Measurements from ENCODE around the gene TMEM185B.
"Not testable (repeated sequence)": the region's sequence is repeated elsewhere in the genome, so short reads cannot be mapped to it uniquely, and the experiment has no call there.

TMEM185B gene

DNA sequence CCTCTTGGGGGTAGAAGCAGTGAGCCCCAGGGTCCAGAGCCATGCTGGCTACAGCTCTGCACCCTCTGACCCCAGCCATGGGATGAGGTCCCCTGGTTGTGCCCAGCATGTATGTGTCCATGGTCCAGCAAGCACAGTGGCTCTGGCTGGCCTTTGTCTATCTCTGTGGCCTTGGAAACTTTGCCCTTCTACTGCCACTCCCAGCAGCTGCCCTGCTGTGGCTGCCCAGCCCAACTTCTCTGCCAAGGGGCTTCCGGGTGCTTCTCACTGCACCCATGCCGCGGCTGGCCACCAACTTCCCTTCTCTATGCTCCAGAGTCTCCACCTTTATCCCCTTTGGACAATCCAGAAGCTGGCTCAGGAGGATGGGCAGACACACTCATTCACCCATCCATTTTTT lies 18.8 kb downstream of the TMEM185B start:
- DNase-seq: no peak
- no peak overlapping the region for H4K5ac ChIP-seq (ENCODE audit: low read length)
- no peak overlapping the region for H3K4me2 ChIP-seq (ENCODE audit: low read length)
- no peak overlapping the region for H3K4me3 ChIP-seq (ENCODE audit: low read length)
- no CpG with 5 or more reads among the region's 3 CpGs for WGBS (ENCODE audit: extremely low coverage, insufficient coverage, low lambda C conversion rate)
- H2BK15ac ChIP-seq (replicated peaks; ENCODE audit: low read depth): no peak overlapping the region
- H3K27me3 ChIP-seq (ENCODE audit: insufficient read depth, low read length, poor library complexity): no peaks in the 10 kb centered on the region
- no peak overlapping the region for H3K9ac ChIP-seq (ENCODE audit: low read length)
- H3K79me1 ChIP-seq (ENCODE audit: low read length): no peaks in the 10 kb centered on the region
- no peak overlapping the region for H2BK5ac ChIP-seq (ENCODE audit: low read length)
- no peak overlapping the region for H3K4ac ChIP-seq (ENCODE audit: low read depth, low read length)
- no peaks in the 10 kb centered on the region for H3K79me2 ChIP-seq (ENCODE audit: control insufficient read depth, insufficient read depth, low read length)
- H2AK5ac ChIP-seq (ENCODE audit: low read length): no peak overlapping the region
- no peak overlapping the region for H3K23ac ChIP-seq (ENCODE audit: low read length)
- H4K8ac ChIP-seq (ENCODE audit: low read depth, low read length): no peak overlapping the region
- no peak overlapping the region for H3K56ac ChIP-seq (ENCODE audit: low read length)
- H3K27ac ChIP-seq (ENCODE audit: low read depth, low read length): no peak overlapping the region
- H3K4me1 ChIP-seq (ENCODE audit: control insufficient read depth, low read depth, low read length): peaks cover 2% of the 10 kb centered on the region
- no peak overlapping the region for H3K18ac ChIP-seq (ENCODE audit: low read length)
- H3K36me3 ChIP-seq (ENCODE audit: control insufficient read depth, insufficient read depth, low read length): no peaks in the 10 kb centered on the region
- H2BK120ac ChIP-seq (ENCODE audit: low read depth, low read length): no peak overlapping the region

GRCh38 chr2:120204022-120204405 lies 19.2 kb downstream of the TMEM185B start:
- DNase-seq: no peak
- WGBS (ENCODE audit: extremely low coverage, insufficient coverage, low lambda C conversion rate): no CpG with 5 or more reads among the region's 5 CpGs
- no peak overlapping the region for H3K23ac ChIP-seq (ENCODE audit: low read length)

GRCh38 chr2:120203251-120204021 lies 19.8 kb downstream of the TMEM185B start:
- Histone ChIP-seq H3K79me1 (ENCODE audit: low read length) (no peaks in the 10 kb centered on the region), H3K18ac (ENCODE audit: low read length) (no peak overlapping the region), H2AK5ac (ENCODE audit: low read length) (no peak overlapping the region), H4K5ac (ENCODE audit: low read length) (no peak overlapping the region), H3K9ac (ENCODE audit: low read length) (no peak overlapping the region), H3K79me2 (ENCODE audit: control insufficient read depth, insufficient read depth, low read length) (no peaks in the 10 kb centered on the region), H3K4me3 (ENCODE audit: low read length) (no peak overlapping the region), H2BK15ac (replicated peaks; ENCODE audit: low read depth) (no peak overlapping the region), H3K27me3 (ENCODE audit: insufficient read depth, low read length, poor library complexity) (no peaks in the 10 kb centered on the region), H4K8ac (ENCODE audit: low read depth, low read length) (no peak overlapping the region), H3K27ac (ENCODE audit: low read depth, low read length) (no peak overlapping the region), H3K23ac (ENCODE audit: low read length) (no peak overlapping the region), H2BK120ac (ENCODE audit: low read depth, low read length) (no peak overlapping the region), H3K56ac (ENCODE audit: low read length) (no peak overlapping the region), H3K36me3 (ENCODE audit: control insufficient read depth, insufficient read depth, low read length) (no peaks in the 10 kb centered on the region), H2BK5ac (ENCODE audit: low read length) (no peak overlapping the region), H3K4ac (ENCODE audit: low read depth, low read length) (no peak overlapping the region), H3K4me2 (ENCODE audit: low read length) (no peak overlapping the region), H3K4me1 (ENCODE audit: control insufficient read depth, low read depth, low read length) (peaks cover 2% of the 10 kb centered on the region)
- no CpG with 5 or more reads among the region's 10 CpGs for WGBS (ENCODE audit: extremely low coverage, insufficient coverage, low lambda C conversion rate)
- DNase-seq: no peak

More at GRCh38 chr2:120204022-120204405, 19.2 kb downstream of the TMEM185B start:
- no peak overlapping the region for H3K56ac ChIP-seq (ENCODE audit: low read length)
- no peak overlapping the region for H3K9ac ChIP-seq (ENCODE audit: low read length)
- H3K36me3 ChIP-seq (ENCODE audit: control insufficient read depth, insufficient read depth, low read length): no peaks in the 10 kb centered on the region
- H2BK15ac ChIP-seq (replicated peaks; ENCODE audit: low read depth): no peak overlapping the region
- H3K27ac ChIP-seq (ENCODE audit: low read depth, low read length): no peak overlapping the region
- H3K27me3 ChIP-seq (ENCODE audit: insufficient read depth, low read length, poor library complexity): no peaks in the 10 kb centered on the region
- no peak overlapping the region for H3K4me2 ChIP-seq (ENCODE audit: low read length)
- H3K4me1 ChIP-seq (ENCODE audit: control insufficient read depth, low read depth, low read length): peaks cover 2% of the 10 kb centered on the region
- H2BK120ac ChIP-seq (ENCODE audit: low read depth, low read length): no peak overlapping the region
- no peak overlapping the region for H4K8ac ChIP-seq (ENCODE audit: low read depth, low read length)
- no peak overlapping the region for H3K4me3 ChIP-seq (ENCODE audit: low read length)
- no peak overlapping the region for H2AK5ac ChIP-seq (ENCODE audit: low read length)
- no peak overlapping the region for H2BK5ac ChIP-seq (ENCODE audit: low read length)
- H3K18ac ChIP-seq (ENCODE audit: low read length): no peak overlapping the region
- no peak overlapping the region for H3K4ac ChIP-seq (ENCODE audit: low read depth, low read length)
- H3K79me1 ChIP-seq (ENCODE audit: low read length): no peaks in the 10 kb centered on the region
- no peaks in the 10 kb centered on the region for H3K79me2 ChIP-seq (ENCODE audit: control insufficient read depth, insufficient read depth, low read length)
- no peak overlapping the region for H4K5ac ChIP-seq (ENCODE audit: low read length)

- not testable (repeated sequence) for H3K9ac ChIP-seq (ENCODE audit: low read length); H3K23ac ChIP-seq (ENCODE audit: low read length); H3K79me2 ChIP-seq (ENCODE audit: control insufficient read depth, insufficient read depth, low read length); H2BK5ac ChIP-seq (ENCODE audit: low read length); H3K18ac ChIP-seq (ENCODE audit: low read length); H3K27me3 ChIP-seq (ENCODE audit: insufficient read depth, low read length, poor library complexity); DNase-seq; H3K56ac ChIP-seq (ENCODE audit: low read length); H2AK5ac ChIP-seq (ENCODE audit: low read length); H3K27ac ChIP-seq (ENCODE audit: low read depth, low read length); H2BK15ac ChIP-seq (replicated peaks; ENCODE audit: low read depth); H4K5ac ChIP-seq (ENCODE audit: low read length); H2BK120ac ChIP-seq (ENCODE audit: low read depth, low read length); H4K8ac ChIP-seq (ENCODE audit: low read depth, low read length); H3K4me3 ChIP-seq (ENCODE audit: low read length); H3K4me1 ChIP-seq (ENCODE audit: control insufficient read depth, low read depth, low read length); H3K4me2 ChIP-seq (ENCODE audit: low read length); H3K79me1 ChIP-seq (ENCODE audit: low read length); H3K36me3 ChIP-seq (ENCODE audit: control insufficient read depth, insufficient read depth, low read length); H3K4ac ChIP-seq (ENCODE audit: low read depth, low read length)
- WGBS (ENCODE audit: extremely low coverage, insufficient coverage, low lambda C conversion rate): no CpG with 5 or more reads among the region's 10 CpGs
Observed at GRCh38 chr2:120199817-120200459, 23.3 kb downstream of the TMEM185B start.

DNA sequence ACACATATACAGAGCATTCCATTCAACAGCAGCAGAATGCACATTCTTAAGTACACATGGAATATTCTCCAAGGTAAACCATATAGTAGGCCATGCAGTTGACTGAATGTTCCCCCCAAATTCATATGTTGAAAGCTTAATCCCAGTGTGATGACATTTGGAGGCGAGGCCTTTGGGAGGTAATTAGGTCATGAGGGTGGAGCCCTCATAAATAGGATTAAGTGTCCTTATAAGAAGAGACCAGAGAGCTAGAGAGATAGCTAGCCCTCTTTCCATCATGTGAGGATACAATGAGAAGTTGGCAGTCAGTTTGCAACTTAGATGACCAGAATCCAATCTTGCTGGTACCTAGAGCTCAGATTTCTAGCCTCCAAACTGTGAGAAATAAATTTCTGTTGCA lies 27.6 kb downstream of the TMEM185B start:
- H2BK5ac ChIP-seq (ENCODE audit: low read length): no peak overlapping the region
- no peaks in the 10 kb centered on the region for H3K36me3 ChIP-seq (ENCODE audit: control insufficient read depth, insufficient read depth, low read length)
- no peak overlapping the region for H3K27ac ChIP-seq (ENCODE audit: low read depth, low read length)
- no peak overlapping the region for H2AK5ac ChIP-seq (ENCODE audit: low read length)
- no peak overlapping the region for H4K5ac ChIP-seq (ENCODE audit: low read length)
- H3K4ac ChIP-seq (ENCODE audit: low read depth, low read length): no peak overlapping the region
- H3K18ac ChIP-seq (ENCODE audit: low read length): no peak overlapping the region
- no peak overlapping the region for H2BK15ac ChIP-seq (replicated peaks; ENCODE audit: low read depth)
- H3K23ac ChIP-seq (ENCODE audit: low read length): no peak overlapping the region
- H3K56ac ChIP-seq (ENCODE audit: low read length): no peak overlapping the region
- H4K8ac ChIP-seq (ENCODE audit: low read depth, low read length): no peak overlapping the region
- H3K4me2 ChIP-seq (ENCODE audit: low read length): no peak overlapping the region
- H3K9ac ChIP-seq (ENCODE audit: low read length): no peak overlapping the region
- DNase-seq: no peak
- no peaks in the 10 kb centered on the region for H3K79me2 ChIP-seq (ENCODE audit: control insufficient read depth, insufficient read depth, low read length)
- H3K4me1 ChIP-seq (ENCODE audit: control insufficient read depth, low read depth, low read length): no peaks in the 10 kb centered on the region
- no peak overlapping the region for H3K4me3 ChIP-seq (ENCODE audit: low read length)
- no peaks in the 10 kb centered on the region for H3K79me1 ChIP-seq (ENCODE audit: low read length)
- H3K27me3 ChIP-seq (ENCODE audit: insufficient read depth, low read length, poor library complexity): no peaks in the 10 kb centered on the region
- H2BK120ac ChIP-seq (ENCODE audit: low read depth, low read length): no peak overlapping the region
- no CpG with 5 or more reads among the region's 1 CpG for WGBS (ENCODE audit: extremely low coverage, insufficient coverage, low lambda C conversion rate)
